Endothelial cell of umbilical vein (primary cell): ENCODE results near the gene SERPINA5. TPM values are rescaled to one million over a fixed set of nuclear protein-coding genes. Genes with fewer than 3 reads are reported as not detected.

ENCODE experiments used
- BruUV-seq: library from RNA; stranded (reverse); fragments of 400-500 nt; replicated peaks from 2 replicates; lab custom pipeline; 2021; lab: Mats Ljungman, UMichigan
- CTCF ChIA-PET: fragments of 300-600, 350-600 bp; sonication (Branson Sonifier 250); formaldehyde crosslinking; loops from one replicate; lab custom pipeline; 2021; ENCODE audit warnings: antibody characterized with exemption, inconsistent platforms; lab: Charles Lee
- POLR2A ChIA-PET: fragments of 300-600, 350-600 bp; sonication (Branson Sonifier 250); formaldehyde crosslinking; loops from one replicate; lab custom pipeline; 2021; ENCODE audit warnings: antibody characterized with exemption, inconsistent platforms; lab: Charles Lee
- DNase-seq: peaks from one replicate; pipeline ENCODE4 v3.0.0-alpha.2; 2011; ENCODE audit warnings: low read depth, low spot score
- FAIRE-seq: peaks from 2 replicates; lab custom pipeline; 2011; peaks lifted over from hg19 to GRCh38; lab: Jason Lieb, UNC
- H2AFZ ChIP-seq: 2 replicates; pipeline ENCODE4 v1.6.0; 2012; ENCODE audit warnings: low read depth, low read length, control low read depth, inconsistent platforms
- H3K27ac ChIP-seq: 2 replicates; pipeline ENCODE4 v1.5.1; 2011; ENCODE audit warnings: low read depth, mild to moderate bottlenecking, control low read depth, low read length, moderate library complexity; ENCODE audit not compliant: insufficient read depth
- H3K27me3 ChIP-seq, 2 experiments: 2 replicates each; pipeline versions ENCODE4 v1.6.0 to v1.6.1; 2011; ENCODE audit warnings: low read length in 2 of 2, mixed read lengths in 1 of 2; ENCODE audit not compliant: control insufficient read depth in 2 of 2, insufficient read depth in 2 of 2
- H3K36me3 ChIP-seq, 2 experiments: 2 replicates in 1 of 2; 3 replicates in 1 of 2; pipeline ENCODE4 v1.5.1; 2011; ENCODE audit warnings: low read length in 2 of 2, mild to moderate bottlenecking in 1 of 2, moderate library complexity in 1 of 2; ENCODE audit not compliant: control insufficient read depth in 2 of 2, insufficient read depth in 2 of 2; ENCODE audit errors: extremely low read depth in 1 of 2
- H3K4me1 ChIP-seq: 3 replicates; pipeline ENCODE4 v1.5.1; 2011; ENCODE audit warnings: mild to moderate bottlenecking, low read length; ENCODE audit not compliant: control insufficient read depth, insufficient read depth; ENCODE audit errors: extremely low read depth
- H3K4me2 ChIP-seq: 2 replicates; pipeline ENCODE4 v1.6.1; 2011; ENCODE audit warnings: low read length, control low read depth, mixed read lengths; ENCODE audit not compliant: insufficient read depth
- H3K4me3 ChIP-seq, 3 experiments: fragments of 200-600 bp in 1 of 3; sonication (generic), shearing (Covaris generic) in 1 of 3; replicated peaks in 1 of 3; 2 replicates each; pipeline ENCODE4 v1.5.1; 2011 to 2016; ENCODE audit warnings: control low read depth in 3 of 3, low read length in 3 of 3, mild to moderate bottlenecking in 2 of 3, inconsistent platforms in 1 of 3, low read depth in 1 of 3, moderate library complexity in 1 of 3; ENCODE audit not compliant: insufficient read depth in 1 of 3
- H3K79me2 ChIP-seq: 2 replicates; pipeline ENCODE4 v1.6.0; 2012; ENCODE audit warnings: low read length, inconsistent platforms; ENCODE audit not compliant: control insufficient read depth, insufficient read depth
- H3K9ac ChIP-seq: replicated peaks from 2 replicates; pipeline ENCODE3; 2011; ENCODE audit warnings: low read length, control low read depth; ENCODE audit not compliant: insufficient read depth; ENCODE audit errors: extremely low read depth
- H3K9me1 ChIP-seq: replicated peaks from 3 replicates; pipeline ENCODE4 v1.6.0; 2011; ENCODE audit warnings: mild to moderate bottlenecking, low read length; ENCODE audit not compliant: control insufficient read depth, insufficient read depth; ENCODE audit errors: extremely low read depth
- H3K9me3 ChIP-seq: replicated peaks from 2 replicates; pipeline ENCODE4 v1.5.1; 2012; ENCODE audit warnings: low read length, inconsistent platforms; ENCODE audit not compliant: control insufficient read depth, insufficient read depth
- H4K20me1 ChIP-seq: replicated peaks from 2 replicates; pipeline ENCODE3; 2011; ENCODE audit warnings: mild to moderate bottlenecking, low read length; ENCODE audit not compliant: control insufficient read depth, insufficient read depth; ENCODE audit errors: extremely low read depth
- CTCF ChIP-seq, 2 donors: IDR thresholded peaks; 1 replicate in 1 of 2; 2 replicates in 1 of 2; pipeline ENCODE4 v1.5.1; 2011; ENCODE audit warnings: low read length in 2 of 2, mild to moderate bottlenecking in 2 of 2, moderate library complexity in 2 of 2, control low read depth in 1 of 2, inconsistent platforms in 1 of 2, low read depth in 1 of 2; ENCODE audit not compliant: insufficient read depth in 1 of 2; ENCODE audit errors: extremely low read depth in 1 of 2
- EZH2 ChIP-seq: IDR thresholded peaks from 2 replicates; pipeline ENCODE4 v1.6.1; 2012; ENCODE audit warnings: borderline replicate concordance, low read depth, mild to moderate bottlenecking, moderate library complexity, low read length, inconsistent platforms; ENCODE audit not compliant: severe bottlenecking
- FOS ChIP-seq: IDR thresholded peaks from 2 replicates; pipeline ENCODE4 v1.6.1; 2011; ENCODE audit warnings: mild to moderate bottlenecking, low read length, moderate library complexity, borderline replicate concordance; ENCODE audit not compliant: insufficient read depth
- GATA2 ChIP-seq: IDR thresholded peaks from 2 replicates; pipeline ENCODE4 v1.7.0; 2011; ENCODE audit warnings: low read depth, mild to moderate bottlenecking, moderate library complexity, mixed read lengths, low read length; ENCODE audit not compliant: insufficient read length, insufficient read depth
- JUN ChIP-seq: IDR thresholded peaks from 2 replicates; pipeline ENCODE4 v1.6.1; 2011; ENCODE audit warnings: borderline replicate concordance, low read depth; ENCODE audit not compliant: insufficient read length, insufficient read depth
- MAX ChIP-seq: IDR thresholded peaks from 2 replicates; pipeline ENCODE4 v1.6.1; 2011; ENCODE audit not compliant: insufficient read depth, insufficient read length
- MYC ChIP-seq: IDR thresholded peaks from one replicate; pipeline ENCODE4 v1.6.1; 2011; ENCODE audit warnings: mild to moderate bottlenecking, low read depth, low read length
- POLR2A ChIP-seq: IDR thresholded peaks from 2 replicates; pipeline ENCODE4 v1.6.1; 2012; ENCODE audit warnings: low read depth, mild to moderate bottlenecking, control low read depth, low read length
- POLR2AphosphoS5 ChIP-seq: IDR thresholded peaks from 2 replicates; pipeline ENCODE4 v1.6.1; 2012; ENCODE audit warnings: low read depth, mild to moderate bottlenecking, control low read depth, low read length, moderate library complexity; ENCODE audit not compliant: insufficient read depth
- dilution Hi-C: fragments of 300-500 bp; cut with MboI; formaldehyde crosslinking; loops from one replicate; pipeline ENCODE4 v1.15.0; 2019; ENCODE audit warnings: low sequenced_read_pairs; ENCODE audit not compliant: extremely low pct_ligation_motif_present
- intact Hi-C: fragments of 100-400 bp; cut with micrococcal nuclease; formaldehyde crosslinking; loops from one replicate; pipeline ENCODE4 v1.10.0; 2022
- polyA plus RNA-seq, 4 experiments: library from polyadenylated mRNA; depleted of rRNA in 3 of 4; stranded (reverse) in 3 of 4; unstranded in 1 of 4; fragments of >200 nt; gene quantifications; 2 replicates each; pipeline versions ENCODE4 v1.2.1 to v1.2.3, GENCODE V29; 2011 to 2012; ENCODE audit warnings: missing spikeins in 1 of 4
- total RNA-seq: library from RNA; stranded (reverse); gene quantifications from 2 replicates; pipeline ENCODE4 v1.2.3, GENCODE V29; 2021

Gene SERPINA5
- total and polyA plus RNA-seq, 2 donors (not counting 3 experiments of a cell fraction or from before 2014, with no cell fraction given), result 0.12 TPM; not detected in 1

- Histone ChIP-seq H2AFZ (no peak within 1 kb of the TSS), H3K4me3 (no peak within 1 kb of the TSS), H3K4me2 (no peak within 1 kb of the TSS), H3K9me3 (no peaks in the 10 kb centered on the region), H3K9me1 (no peaks in the 10 kb centered on the region), H3K9ac (no peak within 1 kb of the TSS), H3K4me1 (no peaks in the 10 kb centered on the region), H3K36me3 (no peaks in the 10 kb centered on the region), H3K27me3 (no peaks in the 10 kb centered on the region), H3K27ac (no peak within 1 kb of the TSS), H4K20me1 (no peaks in the 10 kb centered on the region), H3K79me2 (no peaks in the 10 kb centered on the region)
- no TSS peak for BruUV-seq
- dilution Hi-C loops (no loop called here), intact Hi-C loops (no loop called here)
- no peak for FAIRE-seq
- no peak for TF ChIP-seq GATA2
- TF ChIP-seq POLR2AphosphoS5, result no peak
- CTCF ChIA-PET, result interaction anchor here (1.1 to 1.5 kb wide), 3 partner anchors 12 to 20 kb away, joined by 3 to 7 read pairs (median 5); partner anchors contain the start of gene SERPINA5
- no peak for DNase-seq
- POLR2A ChIA-PET, result no interaction called here
Measured at GRCh38 chr14:94560751-94561655, 20.2 kb upstream of the SERPINA5 start, which contains the start of gene SERPINA4. SERPINA4 (plus strand) TSS chr14:94561442; CDS start chr14:94563483, 2,041 bp downstream.

- H3K4me1 ChIP-seq, result no peaks in the 10 kb centered on the region
- DNase-seq, result no peak
- no peak for FAIRE-seq
- ChIA-PET CTCF (interaction anchor here (1.3 to 1.5 kb wide), 2 partner anchors 13 to 20 kb away, joined by 3 to 7 read pairs; partner anchors contain the start of gene SERPINA5), POLR2A (no interaction called here)
- BruUV-seq, result no TSS peak
- H3K79me2 ChIP-seq, result no peaks in the 10 kb centered on the region
- H3K4me3 ChIP-seq, result no peak overlapping the region
- no peak overlapping the region for H3K9ac ChIP-seq
- no peaks in the 10 kb centered on the region for H3K9me1 ChIP-seq
- H4K20me1 ChIP-seq, result no peaks in the 10 kb centered on the region
- H3K4me2 ChIP-seq, result no peak overlapping the region
- H2AFZ ChIP-seq, result no peak overlapping the region
- no peaks in the 10 kb centered on the region for H3K36me3 ChIP-seq
- no peaks in the 10 kb centered on the region for H3K9me3 ChIP-seq
- dilution Hi-C loops (no loop called here), intact Hi-C loops (no loop called here)
- no peaks in the 10 kb centered on the region for H3K27me3 ChIP-seq
- TF ChIP-seq GATA2 (no peak), MAX (no peak), EZH2 (no peak), MYC (no peak), POLR2A (no peak), CTCF (IDR thresholded peaks at IDR 0.05; ENCODE audit: extremely low read depth in 1 of 2, insufficient read depth in 1 of 2, low read depth in 1 of 2, low read length in 2 of 2) (no peak), POLR2AphosphoS5 (no peak), JUN (no peak), FOS (no peak)
- H3K27ac ChIP-seq, result no peak overlapping the region
Measured at GRCh38 chr14:94561656-94562010, 19.6 kb upstream of the SERPINA5 start.
